Neural cell (in vitro differentiated cells): ENCODE measurements around the gene TRIM47. TPM values are rescaled to one million over a fixed set of nuclear protein-coding genes. Genes with fewer than 3 reads are reported as not detected.
A peak's percentile ranks its signal among the peaks of the same experiment; 100 is the strongest.

Experiments
- H2AFZ ChIP-seq: fragments of 200-600, 300-800 bp; sonication (generic), shearing (Covaris generic); 2 replicates; pipeline ENCODE4 v1.6.0; 2014; ENCODE audit warnings: low read depth, mild to moderate bottlenecking, antibody characterized with exemption, low read length, moderate library complexity
- H3F3A ChIP-seq: fragments of 200-600 bp; shearing (Covaris generic); 2 replicates; pipeline ENCODE4 v1.6.1; 2016; ENCODE audit warnings: mild to moderate bottlenecking, moderate library complexity, mixed read lengths, antibody characterized with exemption, low read length; ENCODE audit not compliant: insufficient read depth, poor library complexity, severe bottlenecking
- H3K27ac ChIP-seq: fragments of 200-600, 300-800 bp; sonication (generic), shearing (Covaris generic); 2 replicates; pipeline ENCODE4 v1.5.1; 2014; ENCODE audit warnings: mild to moderate bottlenecking, low read length, moderate library complexity
- H3K27me3 ChIP-seq: fragments of 300-800, 200-600 bp; sonication (generic), shearing (Covaris generic); 2 replicates; pipeline ENCODE4 v1.6.0; 2014; ENCODE audit warnings: mild to moderate bottlenecking, low read depth, low read length, moderate library complexity; ENCODE audit not compliant: insufficient read depth
- H3K36me3 ChIP-seq: fragments of 300-800, 200-600 bp; sonication (generic), shearing (Covaris generic); 2 replicates; pipeline ENCODE4 v1.5.1; 2014; ENCODE audit warnings: mild to moderate bottlenecking, antibody characterized with exemption, low read length, moderate library complexity; ENCODE audit not compliant: insufficient read depth
- H3K4me2 ChIP-seq: fragments of 300-800, 200-600 bp; sonication (generic), shearing (Covaris generic); 2 replicates; pipeline ENCODE4 v1.6.0; 2014; ENCODE audit warnings: mild to moderate bottlenecking, low read length
- H3K4me3 ChIP-seq: fragments of 300-800, 200-600 bp; sonication (generic), shearing (Covaris generic); 2 replicates; pipeline ENCODE4 v1.5.1; 2014; ENCODE audit warnings: mild to moderate bottlenecking, low read length, moderate library complexity
- H3K79me2 ChIP-seq: fragments of 200-600 bp; shearing (Covaris generic); replicated peaks from 2 replicates; pipeline ENCODE4 v1.6.0; 2014; ENCODE audit warnings: mild to moderate bottlenecking, low read length, moderate library complexity; ENCODE audit not compliant: insufficient read depth
- H3K9ac ChIP-seq: fragments of 300-800, 200-600 bp; sonication (generic), shearing (Covaris generic); 2 replicates; pipeline ENCODE4 v1.6.1; 2016; ENCODE audit warnings: mild to moderate bottlenecking, low read length, mixed read lengths
- H3K9me2 ChIP-seq: fragments of 200-600 bp; shearing (Covaris generic); 2 replicates; pipeline ENCODE4 v1.6.1; 2016; ENCODE audit warnings: mild to moderate bottlenecking, low read length, mixed read lengths; ENCODE audit not compliant: insufficient read depth
- H3K9me3 ChIP-seq: fragments of 200-600, 300-800 bp; sonication (generic), shearing (Covaris generic); 2 replicates; pipeline ENCODE4 v1.6.1; 2016; ENCODE audit warnings: mild to moderate bottlenecking, mixed run types, low read length, moderate library complexity, mixed read lengths
- H4K20me1 ChIP-seq: fragments of 200-600 bp; shearing (Covaris generic); 2 replicates; pipeline ENCODE4 v1.6.1; 2016; ENCODE audit warnings: mild to moderate bottlenecking, mixed run types; ENCODE audit not compliant: insufficient read depth
- EP300 ChIP-seq: fragments of 450-650 bp; conservative IDR thresholded peaks from 2 replicates; pipeline ENCODE4 v1.6.1; 2014; ENCODE audit warnings: antibody characterized with exemption, mild to moderate bottlenecking, moderate library complexity; ENCODE audit not compliant: poor library complexity, severe bottlenecking
- EZH2 ChIP-seq: fragments of 200-600, 300-800 bp; shearing (Covaris generic), sonication (generic); IDR thresholded peaks from 2 replicates; pipeline ENCODE4 v1.6.1; 2014; ENCODE audit warnings: antibody characterized with exemption, low read length, borderline replicate concordance, mild to moderate bottlenecking; ENCODE audit not compliant: insufficient read depth, poor library complexity, severe bottlenecking
- MXI1 ChIP-seq: fragments of 450-650 bp; conservative IDR thresholded peaks from 2 replicates; pipeline ENCODE4 v1.6.1; 2014; ENCODE audit warnings: antibody characterized with exemption, mild to moderate bottlenecking; ENCODE audit not compliant: poor library complexity, severe bottlenecking
- POLR2AphosphoS5 ChIP-seq: IDR thresholded peaks from 2 replicates; pipeline ENCODE4 v1.6.1; 2012
- RAD21 ChIP-seq: fragments of 450-650 bp; conservative IDR thresholded peaks from 2 replicates; pipeline ENCODE4 v1.6.1; 2014; ENCODE audit warnings: antibody characterized with exemption, mild to moderate bottlenecking, moderate library complexity
- SMC3 ChIP-seq: fragments of 450-650 bp; conservative IDR thresholded peaks from 2 replicates; pipeline ENCODE4 v1.6.1; 2014; ENCODE audit warnings: antibody characterized with exemption, mild to moderate bottlenecking, moderate library complexity; ENCODE audit not compliant: poor library complexity
- TAF1 ChIP-seq: IDR thresholded peaks from 2 replicates; pipeline ENCODE4 v1.6.1; 2012; ENCODE audit warnings: low read depth
- polyA plus RNA-seq: library from polyadenylated mRNA; depleted of rRNA; stranded (reverse); fragments of >200 nt; gene quantifications from 2 replicates; pipeline ENCODE4 v1.2.3, GENCODE V29; 2014
- TF ChIP-seq, protein P1 (sequence below): fragments of 450-650 bp; IDR thresholded peaks from 2 replicates; pipeline ENCODE4 v1.5.1; 2014; ENCODE audit warnings: antibody characterized with exemption, mild to moderate bottlenecking, moderate library complexity; ENCODE audit not compliant: poor library complexity, severe bottlenecking
- TF ChIP-seq, protein P2 (sequence below): IDR thresholded peaks from 2 replicates; pipeline ENCODE4 v1.6.1; 2012; ENCODE audit warnings: borderline replicate concordance

TRIM47 gene
- polyA plus RNA-seq, 1 donor from 2014 or later = 0.67 TPM

GRCh38 chr17:75856062-75856756 is 22.2 kb downstream of the TRIM47 start:
- Histone ChIP-seq H3K27me3 (no peaks in the 10 kb centered on the region), H3K79me2 (peaks cover 10% of the 10 kb centered on the region), H3F3A (peaks cover 8% of the 10 kb centered on the region), H3K9me3 (no peaks in the 10 kb centered on the region), H3K9ac (peak overlapping the region; percentile 82), H3K36me3 (no peaks in the 10 kb centered on the region), H2AFZ (peak overlapping the region; percentile 65), H3K27ac (peak overlapping the region; percentile 86), H3K9me2 (no peaks in the 10 kb centered on the region), H3K4me2 (peak overlapping the region; percentile 99), H4K20me1 (no peaks in the 10 kb centered on the region), H3K4me3 (peak overlapping the region; percentile 91)
- TF ChIP-seq, protein P1, sequence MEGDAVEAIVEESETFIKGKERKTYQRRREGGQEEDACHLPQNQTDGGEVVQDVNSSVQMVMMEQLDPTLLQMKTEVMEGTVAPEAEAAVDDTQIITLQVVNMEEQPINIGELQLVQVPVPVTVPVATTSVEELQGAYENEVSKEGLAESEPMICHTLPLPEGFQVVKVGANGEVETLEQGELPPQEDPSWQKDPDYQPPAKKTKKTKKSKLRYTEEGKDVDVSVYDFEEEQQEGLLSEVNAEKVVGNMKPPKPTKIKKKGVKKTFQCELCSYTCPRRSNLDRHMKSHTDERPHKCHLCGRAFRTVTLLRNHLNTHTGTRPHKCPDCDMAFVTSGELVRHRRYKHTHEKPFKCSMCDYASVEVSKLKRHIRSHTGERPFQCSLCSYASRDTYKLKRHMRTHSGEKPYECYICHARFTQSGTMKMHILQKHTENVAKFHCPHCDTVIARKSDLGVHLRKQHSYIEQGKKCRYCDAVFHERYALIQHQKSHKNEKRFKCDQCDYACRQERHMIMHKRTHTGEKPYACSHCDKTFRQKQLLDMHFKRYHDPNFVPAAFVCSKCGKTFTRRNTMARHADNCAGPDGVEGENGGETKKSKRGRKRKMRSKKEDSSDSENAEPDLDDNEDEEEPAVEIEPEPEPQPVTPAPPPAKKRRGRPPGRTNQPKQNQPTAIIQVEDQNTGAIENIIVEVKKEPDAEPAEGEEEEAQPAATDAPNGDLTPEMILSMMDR = peak; percentile 49
- no peak for TF ChIP-seq EZH2
- TF ChIP-seq MXI1 = peak; percentile 93

GRCh38 chr17:75855310-75856061 is 22.9 kb downstream of the TRIM47 start, which contains the start of gene WBP2:
TSS of gene WBP2 (minus strand) at chr17:75855335. CDS start at chr17:75855297, 38 bp downstream.
- H2AFZ ChIP-seq = peak within 1 kb of the TSS; percentile 65

More at GRCh38 chr17:75855310-75856061, 22.9 kb downstream of the TRIM47 start, which contains the start of gene WBP2:
- Histone ChIP-seq H4K20me1 (no peaks in the 10 kb centered on the region), H3K79me2 (peaks cover 10% of the 10 kb centered on the region), H3K4me2 (peak within 1 kb of the TSS; percentile 99), H3K27me3 (no peaks in the 10 kb centered on the region), H3F3A (peaks cover 8% of the 10 kb centered on the region), H3K9me3 (no peaks in the 10 kb centered on the region), H3K9ac (peak within 1 kb of the TSS; percentile 82), H3K9me2 (no peaks in the 10 kb centered on the region), H3K36me3 (no peaks in the 10 kb centered on the region), H3K4me3 (peak within 1 kb of the TSS; percentile 91), H3K27ac (peak within 1 kb of the TSS; percentile 86)
- peak; percentile 88 for TF ChIP-seq POLR2AphosphoS5
- TF ChIP-seq TAF1 = peak; percentile 38
- no peak for TF ChIP-seq EZH2
- TF ChIP-seq SMC3 = peak; percentile 67
- peak; percentile 56 for TF ChIP-seq RAD21
- TF ChIP-seq, protein P2, sequence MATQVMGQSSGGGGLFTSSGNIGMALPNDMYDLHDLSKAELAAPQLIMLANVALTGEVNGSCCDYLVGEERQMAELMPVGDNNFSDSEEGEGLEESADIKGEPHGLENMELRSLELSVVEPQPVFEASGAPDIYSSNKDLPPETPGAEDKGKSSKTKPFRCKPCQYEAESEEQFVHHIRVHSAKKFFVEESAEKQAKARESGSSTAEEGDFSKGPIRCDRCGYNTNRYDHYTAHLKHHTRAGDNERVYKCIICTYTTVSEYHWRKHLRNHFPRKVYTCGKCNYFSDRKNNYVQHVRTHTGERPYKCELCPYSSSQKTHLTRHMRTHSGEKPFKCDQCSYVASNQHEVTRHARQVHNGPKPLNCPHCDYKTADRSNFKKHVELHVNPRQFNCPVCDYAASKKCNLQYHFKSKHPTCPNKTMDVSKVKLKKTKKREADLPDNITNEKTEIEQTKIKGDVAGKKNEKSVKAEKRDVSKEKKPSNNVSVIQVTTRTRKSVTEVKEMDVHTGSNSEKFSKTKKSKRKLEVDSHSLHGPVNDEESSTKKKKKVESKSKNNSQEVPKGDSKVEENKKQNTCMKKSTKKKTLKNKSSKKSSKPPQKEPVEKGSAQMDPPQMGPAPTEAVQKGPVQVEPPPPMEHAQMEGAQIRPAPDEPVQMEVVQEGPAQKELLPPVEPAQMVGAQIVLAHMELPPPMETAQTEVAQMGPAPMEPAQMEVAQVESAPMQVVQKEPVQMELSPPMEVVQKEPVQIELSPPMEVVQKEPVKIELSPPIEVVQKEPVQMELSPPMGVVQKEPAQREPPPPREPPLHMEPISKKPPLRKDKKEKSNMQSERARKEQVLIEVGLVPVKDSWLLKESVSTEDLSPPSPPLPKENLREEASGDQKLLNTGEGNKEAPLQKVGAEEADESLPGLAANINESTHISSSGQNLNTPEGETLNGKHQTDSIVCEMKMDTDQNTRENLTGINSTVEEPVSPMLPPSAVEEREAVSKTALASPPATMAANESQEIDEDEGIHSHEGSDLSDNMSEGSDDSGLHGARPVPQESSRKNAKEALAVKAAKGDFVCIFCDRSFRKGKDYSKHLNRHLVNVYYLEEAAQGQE = peak; percentile 14
- TF ChIP-seq MXI1 = no peak
- TF ChIP-seq EP300 = no peak
- TF ChIP-seq, protein P1 = peak; percentile 83
